Omental fat pad (tissue), 4 donors: ENCODE results near the gene GALNT10. TPM values are rescaled to one million over a fixed set of nuclear protein-coding genes. Genes with fewer than 3 reads are reported as not detected.

Source experiments
- ATAC-seq: fragments of 150-250 bp; one replicate; pipeline ENCODE4 v1.9.1; 2016; ENCODE audit warnings: mild to moderate bottlenecking, moderate library complexity; ENCODE audit not compliant: low FRiP score
- DNase-seq: peaks from one replicate; pipeline ENCODE4 v3.0.0-alpha.2; 2019; ENCODE audit warnings: low spot score
- total RNA-seq, 4 donors: library from RNA; depleted of rRNA; stranded (reverse); fragments of >200 nt; gene quantifications; one replicate each; pipeline ENCODE4 v1.1.0, GENCODE V29; 2016
- TF ChIP-seq, protein P1 (sequence below), 3 donors: fragments of 450-650 bp; IDR thresholded peaks; one replicate each; pipeline ENCODE4 v1.5.1; 2016 to 2017; ENCODE audit warnings: antibody characterized with exemption in 3 of 3, mild to moderate bottlenecking in 3 of 3, moderate library complexity in 2 of 3

GALNT10 gene
- total RNA-seq, 4 donors from 2014 or later, result 21.3 to 49.7 (median 27.2) TPM

DNA sequence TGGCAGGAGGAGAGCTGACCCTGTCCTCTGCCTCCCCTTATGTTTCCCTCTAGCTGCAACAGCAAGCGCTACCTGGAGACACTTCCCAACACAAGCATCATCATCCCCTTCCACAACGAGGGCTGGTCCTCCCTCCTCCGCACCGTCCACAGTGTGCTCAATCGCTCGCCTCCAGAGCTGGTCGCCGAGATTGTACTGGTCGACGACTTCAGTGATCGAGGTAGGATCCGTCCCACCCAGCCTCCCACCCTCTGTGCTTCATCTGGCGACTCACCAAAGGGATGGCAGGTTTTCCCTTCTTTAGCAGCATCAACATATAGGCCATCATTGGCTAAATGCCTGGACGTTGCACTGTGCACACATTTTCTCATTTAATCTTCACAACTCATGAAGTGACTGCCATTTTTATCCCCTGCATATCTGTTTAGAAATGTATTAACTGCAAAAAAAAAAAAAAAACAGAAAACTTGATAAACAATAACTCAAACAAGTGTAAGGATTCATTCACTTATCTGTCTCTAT lies 139.0 kb downstream of the GALNT10 start:
- TF ChIP-seq, protein P1, sequence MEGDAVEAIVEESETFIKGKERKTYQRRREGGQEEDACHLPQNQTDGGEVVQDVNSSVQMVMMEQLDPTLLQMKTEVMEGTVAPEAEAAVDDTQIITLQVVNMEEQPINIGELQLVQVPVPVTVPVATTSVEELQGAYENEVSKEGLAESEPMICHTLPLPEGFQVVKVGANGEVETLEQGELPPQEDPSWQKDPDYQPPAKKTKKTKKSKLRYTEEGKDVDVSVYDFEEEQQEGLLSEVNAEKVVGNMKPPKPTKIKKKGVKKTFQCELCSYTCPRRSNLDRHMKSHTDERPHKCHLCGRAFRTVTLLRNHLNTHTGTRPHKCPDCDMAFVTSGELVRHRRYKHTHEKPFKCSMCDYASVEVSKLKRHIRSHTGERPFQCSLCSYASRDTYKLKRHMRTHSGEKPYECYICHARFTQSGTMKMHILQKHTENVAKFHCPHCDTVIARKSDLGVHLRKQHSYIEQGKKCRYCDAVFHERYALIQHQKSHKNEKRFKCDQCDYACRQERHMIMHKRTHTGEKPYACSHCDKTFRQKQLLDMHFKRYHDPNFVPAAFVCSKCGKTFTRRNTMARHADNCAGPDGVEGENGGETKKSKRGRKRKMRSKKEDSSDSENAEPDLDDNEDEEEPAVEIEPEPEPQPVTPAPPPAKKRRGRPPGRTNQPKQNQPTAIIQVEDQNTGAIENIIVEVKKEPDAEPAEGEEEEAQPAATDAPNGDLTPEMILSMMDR (IDR thresholded peaks at IDR 0.05), result no peak
- ATAC-seq, result no peak

DNA sequence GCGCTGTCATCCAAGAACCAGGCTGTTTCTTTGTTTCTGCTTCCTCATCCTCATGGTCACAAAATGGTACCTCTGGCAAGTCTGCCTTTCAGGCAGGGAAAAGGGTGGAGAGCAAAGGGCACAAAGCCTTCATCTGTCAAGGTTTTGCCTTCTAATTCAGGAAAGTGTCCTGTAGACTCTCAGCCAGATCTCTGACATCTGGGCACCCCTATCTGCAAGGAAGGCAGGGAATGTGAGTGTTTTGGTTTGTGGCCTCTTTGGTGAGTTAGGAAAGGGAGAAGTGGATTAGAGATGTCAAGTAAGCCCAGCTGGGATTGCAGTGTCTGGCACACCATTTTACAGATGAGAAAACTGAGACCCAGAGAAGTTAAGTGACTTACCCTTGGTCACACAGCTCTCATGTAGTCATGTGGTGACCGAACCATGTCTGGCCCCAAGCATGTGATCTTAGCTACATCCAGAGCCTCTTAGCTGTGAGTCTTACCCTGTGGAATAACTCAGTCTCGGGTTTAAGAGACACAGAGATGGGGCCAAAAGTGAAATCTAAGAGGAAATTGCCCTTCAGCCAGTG lies 139.6 kb downstream of the GALNT10 start:
- no peak for DNase-seq
- TF ChIP-seq, protein P1 (IDR thresholded peaks at IDR 0.05), result no peak
- no peak for ATAC-seq

More for the DNA sequence above, 139.0 kb downstream of the GALNT10 start:
- DNase-seq, result no peak

DNA sequence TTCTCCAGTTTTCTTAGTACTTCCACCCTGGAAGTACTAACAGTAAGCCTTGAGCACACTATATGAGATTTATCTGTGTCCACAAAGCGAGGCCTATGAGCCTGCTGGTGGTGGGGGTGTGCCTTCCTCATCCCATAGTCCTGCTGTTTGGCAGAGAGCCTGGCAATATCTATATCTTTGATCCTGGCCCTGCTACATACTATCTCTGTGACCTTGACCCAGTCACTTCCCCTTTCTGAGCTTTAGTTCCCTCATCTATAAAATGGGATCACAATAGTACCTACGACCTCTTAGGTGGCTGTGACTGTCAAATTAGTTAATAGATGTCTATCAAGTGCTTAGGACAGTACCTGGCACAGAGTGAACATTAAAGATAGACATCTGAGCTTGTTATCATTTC lies 140.7 kb downstream of the GALNT10 start:
- no peak for DNase-seq
- TF ChIP-seq, protein P1 (IDR thresholded peaks at IDR 0.05), result no peak
- no peak for ATAC-seq

DNA sequence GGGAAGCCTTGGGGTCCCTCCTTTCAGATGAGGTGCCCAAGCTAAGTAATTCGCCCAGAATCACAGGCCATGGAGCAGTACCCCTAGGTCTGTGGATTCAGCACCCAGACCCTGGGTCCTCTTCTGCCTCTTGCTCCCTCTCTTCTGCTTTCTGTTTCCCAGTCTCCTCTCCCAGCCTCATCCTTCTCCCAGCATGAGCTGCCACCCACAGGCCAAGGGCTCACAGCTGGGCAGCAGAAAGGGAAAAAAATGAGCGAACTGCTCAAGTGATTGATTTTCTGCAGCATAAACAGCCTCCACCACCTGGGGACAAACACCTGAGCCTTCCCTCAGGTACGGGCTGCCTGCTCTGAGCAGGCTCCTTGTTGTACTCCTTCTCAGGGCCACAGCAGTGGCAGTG lies 141.4 kb downstream of the GALNT10 start:
- DNase-seq (no peak), ATAC-seq (no peak)
- TF ChIP-seq, protein P1 (IDR thresholded peaks at IDR 0.05), result no peak

DNA sequence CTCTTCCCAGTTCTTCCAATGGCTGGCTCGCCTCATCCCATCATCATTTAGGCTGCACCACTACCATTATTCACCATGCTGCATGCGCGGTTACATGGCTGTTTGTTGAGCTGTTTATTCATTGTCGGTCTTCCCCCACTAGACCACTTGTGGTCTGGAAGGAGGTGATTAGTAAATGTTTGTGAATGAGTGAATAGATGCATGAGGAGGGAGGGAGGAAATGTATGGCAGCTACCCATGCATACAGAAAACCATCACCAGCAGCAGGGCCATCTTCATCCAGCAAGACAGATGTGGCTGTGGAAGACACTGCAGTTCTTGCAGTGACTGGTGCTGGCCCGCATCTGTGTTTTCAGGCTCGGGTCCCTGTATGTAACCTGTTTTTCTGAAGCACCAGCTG lies 141.9 kb downstream of the GALNT10 start:
- DNase-seq (no peak), ATAC-seq (no peak)
- TF ChIP-seq, protein P1 (IDR thresholded peaks at IDR 0.05), result no peak

DNA sequence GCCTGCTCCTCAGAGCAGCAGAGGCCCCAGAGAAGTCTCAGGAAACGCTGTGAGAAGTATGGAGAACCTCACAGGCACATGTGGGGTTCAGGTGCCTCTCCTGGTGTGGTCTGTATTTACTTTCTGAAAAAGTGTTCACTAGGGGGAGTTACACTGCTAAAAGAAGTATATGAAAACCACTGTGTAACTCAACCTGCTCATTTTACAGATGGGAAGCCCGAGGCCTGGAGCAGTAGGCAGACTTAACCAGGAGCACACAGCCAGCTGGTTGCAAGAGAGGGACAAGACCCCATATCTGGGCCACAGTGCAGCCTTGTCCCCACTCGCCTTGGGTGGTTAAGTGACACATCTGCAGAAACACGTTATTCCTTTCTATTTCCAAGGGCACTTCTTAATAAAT lies 142.5 kb downstream of the GALNT10 start:
- TF ChIP-seq, protein P1 (IDR thresholded peaks at IDR 0.05), result no peak
- ATAC-seq (no peak), DNase-seq (no peak)

DNA sequence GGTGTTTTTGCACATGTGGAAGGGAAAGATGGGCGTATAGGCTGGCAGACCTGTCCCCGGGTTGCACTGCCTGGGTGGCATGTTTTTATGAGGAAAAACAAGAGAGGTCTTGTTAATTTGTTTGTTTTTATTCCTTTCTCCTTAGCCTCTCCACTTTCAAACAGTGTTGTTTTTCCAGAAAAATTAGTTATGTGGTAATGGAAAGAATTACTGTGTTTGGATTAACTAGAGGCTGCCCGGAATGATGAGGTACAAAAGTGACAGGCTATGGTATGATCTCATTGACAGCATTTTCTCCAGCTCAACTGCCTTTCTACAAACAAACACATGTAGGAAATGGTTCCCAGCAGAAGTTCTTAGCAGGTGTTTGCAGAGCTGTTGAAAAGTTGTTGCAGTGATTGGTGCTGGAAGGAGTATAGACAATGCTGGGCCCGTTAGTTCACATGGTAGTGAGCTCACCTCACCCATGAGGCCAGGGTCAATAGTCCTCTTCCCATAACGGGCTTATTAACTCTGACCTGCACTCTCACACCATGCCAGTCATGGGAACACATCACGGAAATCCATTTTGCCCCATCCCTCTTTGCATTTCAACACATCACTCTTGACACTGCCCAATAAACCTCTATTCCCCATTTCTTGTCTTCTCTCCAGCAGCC lies 144.0 kb downstream of the GALNT10 start:
- ATAC-seq, result no peak
- TF ChIP-seq, protein P1 (IDR thresholded peaks at IDR 0.05), result no peak
- no peak for DNase-seq
